ENCODE results near the gene CDCP2. TPM values are rescaled to one million over a fixed set of nuclear protein-coding genes. Genes with fewer than 3 reads are reported as not detected.

Gene CDCP2
- total and polyA plus RNA-seq, 12 donors, result 0.05 to 0.64 (median 0.25) TPM; not detected in 7

DNA sequence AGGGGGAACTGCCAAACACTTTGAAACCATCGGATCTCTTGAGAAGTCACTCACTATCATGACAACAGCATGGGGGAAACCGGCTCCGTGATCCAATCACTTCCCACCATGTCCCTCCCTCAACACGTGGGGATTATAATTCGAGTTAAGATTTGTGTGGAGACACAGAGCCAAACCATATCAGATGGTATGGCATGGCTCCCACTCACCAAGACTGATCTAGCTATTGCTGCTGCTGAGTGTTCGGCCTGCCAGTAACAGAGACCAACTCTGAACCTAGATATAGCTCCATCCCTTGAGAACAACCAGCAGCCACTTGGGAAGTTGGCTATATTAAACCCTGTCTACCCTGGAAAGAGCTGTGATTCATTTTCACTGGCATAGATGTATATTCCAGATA lies 49.4 kb downstream of the CDCP2 start:
- Histone ChIP-seq H3K27me3 (no peaks in the 10 kb centered on the region), H3K27ac (no peak overlapping the region), H3K9me3 (replicated peaks in 1 of 3) (no peaks in the 10 kb centered on the region), H3K4me1 (replicated peaks in 1 of 2) (peaks cover 0 to 6% of the 10 kb centered on the region in 2 donors), H3K36me3 (replicated peaks in 1 of 2) (no peaks in the 10 kb centered on the region), H3K4me3 (no peak overlapping the region)
- 94 to 99% (median 94%) methylated on average over 6 of the region's 6 CpGs for WGBS, 4 donors
- TF ChIP-seq, protein P1, sequence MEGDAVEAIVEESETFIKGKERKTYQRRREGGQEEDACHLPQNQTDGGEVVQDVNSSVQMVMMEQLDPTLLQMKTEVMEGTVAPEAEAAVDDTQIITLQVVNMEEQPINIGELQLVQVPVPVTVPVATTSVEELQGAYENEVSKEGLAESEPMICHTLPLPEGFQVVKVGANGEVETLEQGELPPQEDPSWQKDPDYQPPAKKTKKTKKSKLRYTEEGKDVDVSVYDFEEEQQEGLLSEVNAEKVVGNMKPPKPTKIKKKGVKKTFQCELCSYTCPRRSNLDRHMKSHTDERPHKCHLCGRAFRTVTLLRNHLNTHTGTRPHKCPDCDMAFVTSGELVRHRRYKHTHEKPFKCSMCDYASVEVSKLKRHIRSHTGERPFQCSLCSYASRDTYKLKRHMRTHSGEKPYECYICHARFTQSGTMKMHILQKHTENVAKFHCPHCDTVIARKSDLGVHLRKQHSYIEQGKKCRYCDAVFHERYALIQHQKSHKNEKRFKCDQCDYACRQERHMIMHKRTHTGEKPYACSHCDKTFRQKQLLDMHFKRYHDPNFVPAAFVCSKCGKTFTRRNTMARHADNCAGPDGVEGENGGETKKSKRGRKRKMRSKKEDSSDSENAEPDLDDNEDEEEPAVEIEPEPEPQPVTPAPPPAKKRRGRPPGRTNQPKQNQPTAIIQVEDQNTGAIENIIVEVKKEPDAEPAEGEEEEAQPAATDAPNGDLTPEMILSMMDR (IDR thresholded peaks at IDR 0.05), result no peak
- no peak for TF ChIP-seq POLR2A (IDR thresholded peaks at IDR 0.05)
- DNase-seq, result no peak
- intact Hi-C loops (cut with DNase I), result no loop called here

DNA sequence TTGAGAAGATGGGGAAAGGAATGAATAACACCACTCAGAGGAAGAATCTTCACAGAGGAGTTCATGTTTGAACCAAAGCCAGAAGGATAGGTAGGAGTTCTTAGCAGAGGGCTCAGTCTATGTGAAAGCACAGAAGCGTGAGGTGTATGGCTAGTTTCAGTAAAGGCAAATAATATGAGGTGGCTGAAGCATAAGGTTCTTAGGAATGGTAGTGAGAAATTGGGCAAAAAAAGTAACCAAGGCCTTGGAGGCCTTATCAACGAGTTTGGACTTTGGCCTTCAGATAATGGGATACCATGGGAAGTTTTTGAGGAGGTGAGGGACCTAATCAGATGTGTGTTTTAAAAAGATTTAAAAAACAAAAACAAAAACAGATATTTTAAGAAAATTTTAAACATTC lies 52.3 kb downstream of the CDCP2 start:
- Histone ChIP-seq H3K27me3 (no peaks in the 10 kb centered on the region), H3K4me3 (no peak overlapping the region), H3K9me3 (replicated peaks in 1 of 3) (no peaks in the 10 kb centered on the region), H3K27ac (no peak overlapping the region), H3K36me3 (replicated peaks in 1 of 2) (no peaks in the 10 kb centered on the region), H3K4me1 (replicated peaks in 1 of 2) (peaks cover 11 to 23% of the 10 kb centered on the region in 2 donors)
- TF ChIP-seq, protein P1 (IDR thresholded peaks at IDR 0.05), result no peak
- no peak for TF ChIP-seq POLR2A (IDR thresholded peaks at IDR 0.05)
- 43 to 77% (median 67%) methylated on average over 2 of the region's 2 CpGs for WGBS, 4 donors
- DNase-seq, result no peak
- intact Hi-C loops (cut with DNase I), result no loop called here

DNA sequence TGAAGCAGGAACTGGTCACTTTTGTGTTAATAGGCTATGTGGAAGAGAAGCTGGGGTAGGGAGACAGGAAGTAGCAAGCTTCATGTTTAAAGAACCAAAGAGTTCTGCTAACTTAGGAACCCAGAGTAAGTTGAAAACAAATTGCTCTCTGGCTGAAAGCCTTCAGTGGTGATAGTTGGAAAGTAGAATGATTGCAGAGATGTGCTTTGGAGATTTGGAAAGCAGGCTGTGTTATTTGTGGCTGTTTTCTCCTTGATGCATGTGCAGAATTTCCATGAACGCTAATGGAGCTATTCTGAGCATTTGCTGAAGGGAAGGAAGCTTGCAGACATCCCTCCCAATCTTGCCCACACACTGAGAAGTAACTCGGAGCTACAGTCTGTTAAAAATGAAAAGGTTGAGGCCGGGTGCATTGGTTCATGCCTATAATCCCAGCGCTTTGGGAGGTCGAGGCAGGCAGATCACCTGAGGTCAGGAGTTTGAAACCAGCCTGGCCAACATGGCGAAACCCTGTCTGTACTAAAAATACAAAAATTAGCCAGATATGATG lies 53.7 kb downstream of the CDCP2 start:
- H3K27me3 ChIP-seq, result no peaks in the 10 kb centered on the region
- H3K9me3 ChIP-seq (replicated peaks in 1 of 3), result no peaks in the 10 kb centered on the region
- intact Hi-C loops (cut with DNase I), result loop anchor here in 1 of 2 donors (5.0 kb wide), 1 partner anchor 557 kb away; no protein-coding TSS in a partner anchor
- peak overlapping the region in 1 of 5 donors; percentile 1 for H3K27ac ChIP-seq
- DNase-seq, result no peak
- H3K4me3 ChIP-seq, result no peak overlapping the region
- H3K4me1 ChIP-seq (replicated peaks in 1 of 2), result peaks cover 12 to 29% of the 10 kb centered on the region in 2 donors
- 70 to 77% (median 74%) methylated on average over 6 of the region's 6 CpGs for WGBS, 4 donors
- TF ChIP-seq POLR2A (IDR thresholded peaks at IDR 0.05), result no peak
- TF ChIP-seq, protein P1 (IDR thresholded peaks at IDR 0.05), result no peak
- H3K36me3 ChIP-seq (replicated peaks in 1 of 2), result no peaks in the 10 kb centered on the region

DNA sequence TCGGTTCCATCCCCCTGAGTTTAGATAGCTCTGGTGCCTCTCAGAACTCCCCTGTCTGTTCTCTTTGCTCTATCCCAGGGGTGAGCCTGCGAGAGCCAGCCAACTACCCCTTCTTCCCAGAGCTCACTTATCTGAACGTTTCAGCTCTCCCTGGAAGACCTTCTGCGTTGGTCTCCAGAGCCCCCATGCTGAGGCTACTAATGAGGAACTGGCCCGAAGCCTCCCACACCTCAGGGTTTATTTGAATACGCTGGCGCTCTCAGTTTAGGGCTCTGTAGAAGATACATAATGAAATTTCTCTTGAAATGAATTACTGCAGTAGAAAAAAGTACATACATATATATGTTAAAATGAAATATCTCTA lies 55.9 kb downstream of the CDCP2 start:
- Histone ChIP-seq H3K36me3 (replicated peaks in 1 of 2) (no peaks in the 10 kb centered on the region), H3K27ac (peak overlapping the region in 3 of 5 donors; percentile 6 to 76 (median 60)), H3K4me3 (no peak overlapping the region), H3K27me3 (no peaks in the 10 kb centered on the region), H3K4me1 (replicated peaks in 1 of 2) (peaks cover 12 to 29% of the 10 kb centered on the region in 2 donors), H3K9me3 (replicated peaks in 1 of 3) (no peaks in the 10 kb centered on the region)
- no peak for DNase-seq
- 76 to 90% (median 80%) methylated on average over 7 of the region's 7 CpGs for whole genome bisulfite sequencing, 4 donors
- intact Hi-C loops (cut with DNase I), result loop anchor here in 1 of 2 donors (5.0 kb wide), 1 partner anchor 555 kb away; no protein-coding TSS in a partner anchor
- TF ChIP-seq, protein P1 (IDR thresholded peaks at IDR 0.05), result no peak
- TF ChIP-seq POLR2A (IDR thresholded peaks at IDR 0.05), result no peak
